ENCODE results near the gene CTNNA1. TPM values are rescaled to one million over a fixed set of nuclear protein-coding genes. Genes with fewer than 3 reads are reported as not detected.

Gene CTNNA1
- total and polyA plus RNA-seq, 2 of the 8 experiments (the other 6 are each of a cell fraction or from before 2014, with no cell fraction given) = 115 to 349 TPM

DNA sequence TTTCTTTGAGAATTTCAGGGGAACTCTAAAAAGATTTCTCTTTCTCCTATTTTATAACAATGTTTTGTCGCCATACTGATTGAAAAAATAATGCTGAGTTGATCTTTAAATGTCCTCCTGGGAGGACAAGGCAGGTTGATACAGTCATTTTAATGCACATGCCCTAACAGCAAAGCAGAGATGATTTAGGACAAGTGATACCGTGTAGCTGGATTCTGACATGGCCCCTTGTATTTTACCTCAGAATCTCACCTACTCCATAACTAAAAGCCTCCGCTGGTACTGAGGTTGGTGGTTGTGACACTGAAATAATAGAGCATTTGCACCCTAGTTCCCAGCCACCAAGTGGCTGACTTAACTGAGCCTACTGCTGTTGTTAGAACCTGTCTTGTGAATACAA lies 122.7 kb downstream of the CTNNA1 start (continued):
- TF ChIP-seq CHD1 (IDR thresholded peaks at IDR 0.05; ENCODE audit: low read depth, low read length) (no peak), KDM1A (IDR thresholded peaks at IDR 0.05; ENCODE audit: borderline replicate concordance, low read length) (no peak)
- TF ChIP-seq, protein P1, sequence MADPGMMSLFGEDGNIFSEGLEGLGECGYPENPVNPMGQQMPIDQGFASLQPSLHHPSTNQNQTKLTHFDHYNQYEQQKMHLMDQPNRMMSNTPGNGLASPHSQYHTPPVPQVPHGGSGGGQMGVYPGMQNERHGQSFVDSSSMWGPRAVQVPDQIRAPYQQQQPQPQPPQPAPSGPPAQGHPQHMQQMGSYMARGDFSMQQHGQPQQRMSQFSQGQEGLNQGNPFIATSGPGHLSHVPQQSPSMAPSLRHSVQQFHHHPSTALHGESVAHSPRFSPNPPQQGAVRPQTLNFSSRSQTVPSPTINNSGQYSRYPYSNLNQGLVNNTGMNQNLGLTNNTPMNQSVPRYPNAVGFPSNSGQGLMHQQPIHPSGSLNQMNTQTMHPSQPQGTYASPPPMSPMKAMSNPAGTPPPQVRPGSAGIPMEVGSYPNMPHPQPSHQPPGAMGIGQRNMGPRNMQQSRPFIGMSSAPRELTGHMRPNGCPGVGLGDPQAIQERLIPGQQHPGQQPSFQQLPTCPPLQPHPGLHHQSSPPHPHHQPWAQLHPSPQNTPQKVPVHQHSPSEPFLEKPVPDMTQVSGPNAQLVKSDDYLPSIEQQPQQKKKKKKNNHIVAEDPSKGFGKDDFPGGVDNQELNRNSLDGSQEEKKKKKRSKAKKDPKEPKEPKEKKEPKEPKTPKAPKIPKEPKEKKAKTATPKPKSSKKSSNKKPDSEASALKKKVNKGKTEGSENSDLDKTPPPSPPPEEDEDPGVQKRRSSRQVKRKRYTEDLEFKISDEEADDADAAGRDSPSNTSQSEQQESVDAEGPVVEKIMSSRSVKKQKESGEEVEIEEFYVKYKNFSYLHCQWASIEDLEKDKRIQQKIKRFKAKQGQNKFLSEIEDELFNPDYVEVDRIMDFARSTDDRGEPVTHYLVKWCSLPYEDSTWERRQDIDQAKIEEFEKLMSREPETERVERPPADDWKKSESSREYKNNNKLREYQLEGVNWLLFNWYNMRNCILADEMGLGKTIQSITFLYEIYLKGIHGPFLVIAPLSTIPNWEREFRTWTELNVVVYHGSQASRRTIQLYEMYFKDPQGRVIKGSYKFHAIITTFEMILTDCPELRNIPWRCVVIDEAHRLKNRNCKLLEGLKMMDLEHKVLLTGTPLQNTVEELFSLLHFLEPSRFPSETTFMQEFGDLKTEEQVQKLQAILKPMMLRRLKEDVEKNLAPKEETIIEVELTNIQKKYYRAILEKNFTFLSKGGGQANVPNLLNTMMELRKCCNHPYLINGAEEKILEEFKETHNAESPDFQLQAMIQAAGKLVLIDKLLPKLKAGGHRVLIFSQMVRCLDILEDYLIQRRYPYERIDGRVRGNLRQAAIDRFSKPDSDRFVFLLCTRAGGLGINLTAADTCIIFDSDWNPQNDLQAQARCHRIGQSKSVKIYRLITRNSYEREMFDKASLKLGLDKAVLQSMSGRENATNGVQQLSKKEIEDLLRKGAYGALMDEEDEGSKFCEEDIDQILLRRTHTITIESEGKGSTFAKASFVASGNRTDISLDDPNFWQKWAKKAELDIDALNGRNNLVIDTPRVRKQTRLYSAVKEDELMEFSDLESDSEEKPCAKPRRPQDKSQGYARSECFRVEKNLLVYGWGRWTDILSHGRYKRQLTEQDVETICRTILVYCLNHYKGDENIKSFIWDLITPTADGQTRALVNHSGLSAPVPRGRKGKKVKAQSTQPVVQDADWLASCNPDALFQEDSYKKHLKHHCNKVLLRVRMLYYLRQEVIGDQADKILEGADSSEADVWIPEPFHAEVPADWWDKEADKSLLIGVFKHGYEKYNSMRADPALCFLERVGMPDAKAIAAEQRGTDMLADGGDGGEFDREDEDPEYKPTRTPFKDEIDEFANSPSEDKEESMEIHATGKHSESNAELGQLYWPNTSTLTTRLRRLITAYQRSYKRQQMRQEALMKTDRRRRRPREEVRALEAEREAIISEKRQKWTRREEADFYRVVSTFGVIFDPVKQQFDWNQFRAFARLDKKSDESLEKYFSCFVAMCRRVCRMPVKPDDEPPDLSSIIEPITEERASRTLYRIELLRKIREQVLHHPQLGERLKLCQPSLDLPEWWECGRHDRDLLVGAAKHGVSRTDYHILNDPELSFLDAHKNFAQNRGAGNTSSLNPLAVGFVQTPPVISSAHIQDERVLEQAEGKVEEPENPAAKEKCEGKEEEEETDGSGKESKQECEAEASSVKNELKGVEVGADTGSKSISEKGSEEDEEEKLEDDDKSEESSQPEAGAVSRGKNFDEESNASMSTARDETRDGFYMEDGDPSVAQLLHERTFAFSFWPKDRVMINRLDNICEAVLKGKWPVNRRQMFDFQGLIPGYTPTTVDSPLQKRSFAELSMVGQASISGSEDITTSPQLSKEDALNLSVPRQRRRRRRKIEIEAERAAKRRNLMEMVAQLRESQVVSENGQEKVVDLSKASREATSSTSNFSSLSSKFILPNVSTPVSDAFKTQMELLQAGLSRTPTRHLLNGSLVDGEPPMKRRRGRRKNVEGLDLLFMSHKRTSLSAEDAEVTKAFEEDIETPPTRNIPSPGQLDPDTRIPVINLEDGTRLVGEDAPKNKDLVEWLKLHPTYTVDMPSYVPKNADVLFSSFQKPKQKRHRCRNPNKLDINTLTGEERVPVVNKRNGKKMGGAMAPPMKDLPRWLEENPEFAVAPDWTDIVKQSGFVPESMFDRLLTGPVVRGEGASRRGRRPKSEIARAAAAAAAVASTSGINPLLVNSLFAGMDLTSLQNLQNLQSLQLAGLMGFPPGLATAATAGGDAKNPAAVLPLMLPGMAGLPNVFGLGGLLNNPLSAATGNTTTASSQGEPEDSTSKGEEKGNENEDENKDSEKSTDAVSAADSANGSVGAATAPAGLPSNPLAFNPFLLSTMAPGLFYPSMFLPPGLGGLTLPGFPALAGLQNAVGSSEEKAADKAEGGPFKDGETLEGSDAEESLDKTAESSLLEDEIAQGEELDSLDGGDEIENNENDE (IDR thresholded peaks at IDR 0.05; ENCODE audit: insufficient replicate concordance, low read length) = no peak
